ENCODE results near the gene RPL31.

The RPL31 gene

DNA sequence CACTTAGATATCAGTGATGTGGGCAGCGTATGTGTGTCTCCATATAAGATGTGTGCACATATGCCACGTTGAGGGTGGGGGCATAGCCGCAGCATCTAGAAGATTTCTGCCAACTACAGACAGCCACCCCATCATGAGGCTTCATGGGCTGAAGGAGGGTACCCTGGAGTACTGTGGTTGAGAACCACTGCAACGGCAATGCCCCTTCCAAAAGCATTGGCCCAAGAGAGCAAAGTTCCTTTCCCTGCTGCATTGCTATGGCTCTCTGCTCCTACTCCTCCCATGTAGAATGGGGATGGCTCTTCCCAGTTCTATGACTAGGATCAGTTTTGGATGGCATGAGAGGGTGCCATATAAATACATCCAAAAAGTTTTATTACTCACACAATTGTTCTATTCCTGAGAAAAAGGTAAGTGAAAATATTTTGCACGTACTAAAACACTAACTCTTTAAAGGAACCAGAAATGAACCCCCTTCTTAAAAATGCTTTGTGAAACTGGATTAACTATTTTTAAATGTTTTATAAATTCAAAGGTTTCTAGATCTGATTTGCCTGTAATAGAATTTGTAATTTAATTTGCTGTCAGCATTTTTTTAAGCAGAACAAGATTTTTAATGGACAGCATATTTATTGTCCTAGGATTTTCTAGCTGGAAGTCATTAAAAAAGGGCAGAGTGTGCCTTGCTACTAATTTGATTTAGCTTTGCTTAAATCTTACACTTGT, 4.4 kb upstream of the RPL31 start:
- DNase-seq, result no peak

GRCh38 chr2:100998235-100998573, 3.9 kb upstream of the RPL31 start:
- no peak for DNase-seq

DNA sequence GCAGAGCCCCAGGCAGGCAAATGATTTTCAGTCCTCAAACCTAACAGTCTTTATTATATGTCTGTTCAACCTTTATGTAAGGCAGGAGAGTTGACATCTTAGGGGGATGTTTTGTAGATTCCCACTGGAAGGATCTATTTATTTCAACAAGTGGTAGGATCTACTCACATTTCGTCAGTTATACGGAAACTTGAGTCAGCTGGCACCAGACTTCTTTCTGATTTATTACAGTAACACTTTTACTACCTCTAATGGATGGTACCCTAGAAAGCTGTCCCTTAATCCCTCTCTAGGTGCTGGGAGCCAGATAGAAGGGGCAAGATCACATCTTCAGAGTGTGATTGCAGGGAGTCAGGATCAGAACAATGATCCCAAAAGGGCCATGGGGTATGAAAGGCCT, 2.1 kb upstream of the RPL31 start:
- no peak for DNase-seq

DNA sequence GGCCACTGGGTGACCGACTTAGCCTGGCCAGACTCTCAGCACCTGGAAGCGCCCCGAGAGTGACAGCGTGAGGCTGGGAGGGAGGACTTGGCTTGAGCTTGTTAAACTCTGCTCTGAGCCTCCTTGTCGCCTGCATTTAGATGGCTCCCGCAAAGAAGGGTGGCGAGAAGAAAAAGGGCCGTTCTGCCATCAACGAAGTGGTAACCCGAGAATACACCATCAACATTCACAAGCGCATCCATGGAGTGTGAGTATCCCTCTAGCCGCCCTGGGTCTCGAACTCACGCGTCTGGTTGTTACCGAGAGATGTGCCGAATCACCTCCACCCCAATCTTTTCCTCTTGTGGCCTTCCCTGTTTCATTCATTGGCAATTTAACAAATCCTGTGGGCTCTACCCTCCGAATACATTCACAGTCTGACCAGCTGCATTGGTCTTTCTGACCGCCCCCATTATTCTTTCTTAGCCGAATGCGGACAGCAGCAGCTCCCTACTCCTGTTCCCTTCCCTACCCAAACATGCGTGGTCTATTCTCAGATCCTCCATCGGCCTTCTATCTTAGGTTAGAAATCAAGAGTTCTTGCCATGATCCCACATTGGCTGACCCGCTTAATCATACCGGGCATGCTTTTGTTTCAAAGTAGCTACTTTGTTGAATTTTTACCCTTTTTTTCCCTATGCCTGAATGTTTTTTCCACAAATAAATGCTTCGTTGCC, 631 bp downstream of the RPL31 start:
- DNase-seq, result peak; percentile 49

GRCh38 chr2:101003278-101003775, 1.2 kb downstream of the RPL31 start:
- peak; percentile 8 for DNase-seq

DNA sequence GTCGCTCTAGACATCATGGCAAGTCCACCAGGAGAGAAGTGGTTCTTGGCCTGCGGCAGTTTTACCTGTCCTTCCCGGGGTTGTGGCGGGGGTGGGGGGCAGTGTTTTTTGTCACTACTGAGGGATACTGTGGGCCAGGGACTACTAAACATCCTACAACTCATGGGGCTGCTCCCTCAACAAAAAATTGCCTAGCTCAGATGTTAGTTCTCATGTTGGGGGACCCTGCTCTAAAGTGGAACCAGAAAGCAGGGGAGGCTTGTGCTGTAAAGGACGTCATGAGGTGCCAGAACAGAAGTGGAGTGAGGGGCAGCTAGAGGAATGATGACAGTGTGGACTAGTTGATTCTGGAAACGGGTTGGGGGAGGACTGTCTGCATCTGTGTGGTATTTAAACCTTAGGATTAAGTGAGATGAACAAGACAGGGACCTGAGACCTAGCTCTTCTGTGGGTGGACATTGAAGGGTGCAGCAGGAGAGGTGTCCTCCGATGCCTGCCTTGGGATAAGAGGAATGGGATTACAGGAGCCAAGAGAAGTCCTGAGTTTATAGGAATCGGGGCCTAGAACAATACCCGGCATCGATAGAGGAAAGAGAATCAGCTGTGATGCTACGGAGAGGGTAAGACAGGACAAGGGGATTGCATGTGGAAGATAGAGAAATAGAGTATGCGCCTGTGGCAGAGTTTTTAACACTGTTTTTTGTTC, 2.7 kb downstream of the RPL31 start:
- no peak for DNase-seq

- no peak for DNase-seq
Observed at GRCh38 chr2:101006065-101006715, 4.1 kb downstream of the RPL31 start.

DNA sequence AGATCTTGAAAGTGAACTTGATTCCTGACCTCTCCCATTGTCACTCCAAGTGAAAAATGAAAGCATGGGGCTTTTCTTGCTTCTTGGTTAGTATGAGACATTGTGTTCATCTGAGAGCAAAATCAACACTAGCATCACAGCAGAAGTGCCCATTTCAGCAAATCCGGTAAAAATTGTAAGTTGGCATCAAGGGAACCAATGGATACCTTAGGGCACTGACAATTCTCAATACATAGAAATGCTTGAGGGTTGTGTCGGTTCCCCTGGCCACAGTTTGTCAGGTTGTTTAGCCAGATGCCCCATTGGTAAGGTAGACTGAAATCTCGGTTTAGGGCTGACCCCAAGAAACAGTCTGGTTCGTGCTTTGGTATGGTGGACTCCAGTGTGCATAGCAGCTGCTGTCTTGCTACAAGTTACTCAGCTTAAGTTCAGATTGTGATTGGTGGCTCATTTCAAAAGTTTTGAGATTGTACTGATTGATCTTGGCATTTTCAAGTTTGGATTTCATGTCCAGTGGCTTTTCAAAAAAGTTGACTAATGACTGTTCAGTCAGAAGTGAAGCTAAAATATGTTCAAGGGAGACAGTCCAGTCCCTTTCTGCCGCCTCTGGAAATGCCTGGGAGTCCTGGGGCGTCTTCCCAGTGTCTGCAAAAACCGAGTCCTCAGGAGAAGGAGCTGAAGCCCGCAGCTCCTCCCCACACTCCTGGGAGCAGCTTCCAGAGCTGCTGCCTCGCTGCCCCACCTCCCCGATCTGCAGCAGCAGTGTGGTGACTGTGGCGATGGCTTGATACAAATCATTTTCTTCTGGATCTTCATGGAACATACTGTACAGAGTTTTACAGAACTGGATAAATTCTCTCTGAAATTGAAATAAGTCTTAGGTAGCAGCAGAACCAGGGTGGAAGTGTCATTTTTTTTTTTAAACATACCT, 5.6 kb downstream of the RPL31 start:
- peak; percentile 12 for DNase-seq

- DNase-seq, result no peak
Observed at GRCh38 chr2:101011152-101011551, 9.1 kb downstream of the RPL31 start.

GRCh38 chr2:101012054-101012705, 10.1 kb downstream of the RPL31 start:
- DNase-seq, result no peak

DNA sequence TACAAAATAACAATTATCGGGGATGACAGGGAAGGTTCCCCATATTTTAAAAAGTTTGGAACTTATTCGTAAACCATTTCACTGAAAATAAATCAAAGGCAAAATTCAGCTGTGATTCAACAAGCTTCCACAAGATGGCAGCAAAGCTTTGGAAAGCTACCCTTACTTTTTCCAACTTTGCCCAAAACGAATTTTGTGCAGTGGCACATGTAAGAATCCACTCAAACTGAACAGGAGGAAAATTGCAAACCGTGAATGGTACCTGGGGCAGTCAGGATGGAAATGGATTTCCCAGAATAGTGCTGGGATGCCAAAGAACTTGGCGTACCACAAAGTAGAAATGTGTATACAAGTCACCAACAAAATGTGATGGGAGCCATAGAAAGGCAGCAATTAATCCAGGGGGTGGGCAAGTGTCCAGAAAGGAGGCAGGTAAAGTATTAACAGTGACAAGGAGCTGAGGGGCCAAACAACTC, 10.7 kb downstream of the RPL31 start:
- DNase-seq, result peak; percentile 63

DNA sequence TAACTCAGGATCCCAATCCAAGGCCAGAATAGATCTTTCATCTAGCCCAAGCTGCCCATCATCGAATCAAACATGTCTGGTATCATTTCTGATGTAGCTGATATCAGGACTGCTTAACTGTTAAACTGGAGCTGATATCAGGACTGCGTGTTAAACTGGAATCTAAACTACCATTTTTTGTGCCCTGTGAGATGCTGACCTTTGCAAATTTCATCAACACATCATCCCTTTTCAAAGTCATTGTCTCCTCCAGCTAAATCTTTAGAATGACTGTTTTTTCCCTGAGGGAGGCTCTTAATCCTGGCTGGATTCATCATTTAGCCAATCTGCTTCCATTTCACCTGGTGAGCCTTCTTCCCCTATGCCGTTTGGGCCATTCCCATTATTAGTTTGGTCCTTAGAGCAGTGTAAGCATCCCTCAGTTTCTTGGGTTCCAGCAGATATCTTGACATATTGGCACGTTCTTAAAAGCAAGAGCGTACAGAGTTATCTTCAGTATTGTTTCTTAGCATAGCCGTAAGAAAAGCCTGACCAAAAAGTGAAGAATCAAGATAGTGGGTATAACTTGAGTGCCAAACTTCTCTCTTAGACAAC, 12.3 kb downstream of the RPL31 start:
- DNase-seq, result no peak

GRCh38 chr2:101017371-101017770, 15.3 kb downstream of the RPL31 start:
- DNase-seq, result no peak

GRCh38 chr2:101018934-101019333, 16.8 kb downstream of the RPL31 start:
- DNase-seq, result no peak

- no peak for DNase-seq
Observed at GRCh38 chr2:101022221-101022620, 20.1 kb downstream of the RPL31 start.

GRCh38 chr2:101023327-101024107, 21.4 kb downstream of the RPL31 start:
- no peak for DNase-seq

DNA sequence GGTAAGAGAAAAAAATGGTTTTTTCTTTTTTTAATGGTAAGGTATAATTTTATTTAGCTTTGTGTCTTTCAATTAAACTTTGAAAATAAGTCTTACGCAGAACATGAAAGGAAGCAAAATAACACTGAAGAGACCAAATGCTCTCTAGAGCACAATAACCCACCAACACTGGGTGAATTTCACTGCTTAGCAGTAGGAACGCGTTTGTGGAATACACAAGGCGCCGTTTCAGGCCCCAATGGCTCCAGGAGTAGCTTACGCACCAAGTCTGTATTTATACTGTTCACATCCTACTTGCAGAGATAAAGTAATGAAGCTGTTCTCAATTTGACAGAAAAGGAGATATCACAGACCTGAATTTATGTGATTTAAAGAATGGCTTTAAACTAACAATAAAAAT, 23.5 kb downstream of the RPL31 start:
- DNase-seq, result no peak

GRCh38 chr2:101026253-101026701, 24.2 kb downstream of the RPL31 start:
- DNase-seq, result no peak

GRCh38 chr2:101026923-101027469, 24.9 kb downstream of the RPL31 start:
- DNase-seq, result no peak

- DNase-seq, result no peak
Observed at GRCh38 chr2:101027852-101028251, 25.8 kb downstream of the RPL31 start.

All from hematopoietic multipotent progenitor cell treated with erythropoietin and hydrocortisone succinate and interleukin-3 and kit ligand, for 8 days (in vitro differentiated cells).